SK-N-MC (cell line): ENCODE measurements around the gene SUGT1.

Source experiments
- EZH2 ChIP-seq: fragments of 200-600 bp; sonication (generic); IDR thresholded peaks from one replicate; pipeline ENCODE4 v1.6.1; 2017; ENCODE audit warnings: antibody characterized with exemption
- POLR2AphosphoS5 ChIP-seq: IDR thresholded peaks from 2 replicates; pipeline ENCODE4 v1.6.1; 2012; ENCODE audit warnings: mild to moderate bottlenecking, low read depth, low read length, borderline replicate concordance

GRCh38 chr13:52725302-52725701 is 72.7 kb downstream of the SUGT1 start:
- TF ChIP-seq POLR2AphosphoS5 (no peak), EZH2 (no peak)
